OCI-LY3 (cell line): ENCODE measurements around the gene G0S2.

ENCODE experiments used
- CTCF ChIP-seq: fragments of 200-600, 300-600 bp; sonication (generic); IDR thresholded peaks from 2 replicates; pipeline ENCODE4 v1.5.1; 2014; ENCODE audit warnings: antibody characterized with exemption, low read length, low read depth
- EZH2phosphoT487 ChIP-seq: fragments of 200-600 bp; shearing (Covaris generic); IDR thresholded peaks from 2 replicates; pipeline ENCODE4 v1.6.1; 2018; ENCODE audit warnings: antibody characterized with exemption, mixed run types, low read depth

- no peak for TF ChIP-seq EZH2phosphoT487
- no peak for TF ChIP-seq CTCF
Measured at GRCh38 chr1:209670441-209671082, 4.7 kb upstream of the G0S2 start.
